ENCODE results near the gene TARBP2.

Gene TARBP2, protein sequence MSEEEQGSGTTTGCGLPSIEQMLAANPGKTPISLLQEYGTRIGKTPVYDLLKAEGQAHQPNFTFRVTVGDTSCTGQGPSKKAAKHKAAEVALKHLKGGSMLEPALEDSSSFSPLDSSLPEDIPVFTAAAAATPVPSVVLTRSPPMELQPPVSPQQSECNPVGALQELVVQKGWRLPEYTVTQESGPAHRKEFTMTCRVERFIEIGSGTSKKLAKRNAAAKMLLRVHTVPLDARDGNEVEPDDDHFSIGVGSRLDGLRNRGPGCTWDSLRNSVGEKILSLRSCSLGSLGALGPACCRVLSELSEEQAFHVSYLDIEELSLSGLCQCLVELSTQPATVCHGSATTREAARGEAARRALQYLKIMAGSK

DNA sequence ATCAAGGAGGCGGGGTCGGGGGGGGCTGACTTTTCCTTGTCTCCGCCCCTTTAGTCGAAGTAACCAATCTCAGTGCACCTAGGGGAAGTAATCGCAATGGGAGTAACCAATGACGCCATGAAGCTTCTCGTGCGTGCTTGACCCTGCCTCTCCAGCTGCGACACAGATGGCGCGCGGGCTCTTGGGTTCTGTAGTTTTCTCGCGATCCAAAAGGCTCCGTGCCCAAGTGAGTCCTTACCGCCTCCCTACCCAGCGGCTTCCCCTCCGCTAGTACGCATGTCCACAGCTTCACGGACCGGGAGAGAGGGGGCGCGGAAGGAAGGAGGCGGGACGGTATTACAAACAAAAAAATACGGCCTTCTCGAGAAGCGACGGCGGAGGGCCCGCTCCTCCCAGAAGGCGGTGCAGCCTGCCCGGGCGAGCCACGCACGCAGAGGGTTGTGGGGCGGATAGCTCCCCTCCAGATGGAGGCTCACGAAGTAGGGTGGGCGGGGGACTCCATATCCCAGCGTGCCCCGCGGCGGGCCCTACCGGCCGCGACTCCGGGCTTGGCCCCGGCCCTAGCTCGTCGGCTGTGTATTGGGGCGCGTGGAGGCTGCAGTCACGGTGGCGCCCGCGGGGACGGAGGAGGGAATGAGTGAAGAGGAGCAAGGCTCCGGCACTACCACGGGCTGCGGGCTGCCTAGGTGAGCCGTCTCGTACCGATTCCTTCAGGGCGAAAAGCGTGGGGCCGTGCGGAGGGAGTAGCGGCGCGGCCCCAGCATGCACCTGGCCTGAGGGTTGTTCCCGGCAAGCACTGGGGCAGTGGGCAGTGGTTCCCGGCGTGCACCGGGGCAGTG is at the start of gene TARBP2:
TSS of gene TARBP2 (plus strand) at position 508 of the 839 bp plus-strand sequence. CDS start at position 634, 126 bp downstream.
- DNase-seq (ENCODE audit: low read depth in 2 of 2) = peak; percentile 100

- DNase-seq (ENCODE audit: low read depth in 2 of 2) = peak; percentile 99
Observed at GRCh38 chr12:53451661-53452158, 49.4 kb upstream of the TARBP2 start, which contains the start of gene PCBP2. TSS of gene PCBP2 (plus strand) at chr12:53452102. CDS start at chr12:53454801, 2,699 bp downstream.

- peak; percentile 60 to 66 for DNase-seq (ENCODE audit: low read depth in 2 of 2)
Observed at GRCh38 chr12:53452159-53453077, 48.7 kb upstream of the TARBP2 start.

GRCh38 chr12:53453953-53454640 is 47.0 kb upstream of the TARBP2 start:
- no peak for DNase-seq (ENCODE audit: low read depth in 2 of 2)

DNA sequence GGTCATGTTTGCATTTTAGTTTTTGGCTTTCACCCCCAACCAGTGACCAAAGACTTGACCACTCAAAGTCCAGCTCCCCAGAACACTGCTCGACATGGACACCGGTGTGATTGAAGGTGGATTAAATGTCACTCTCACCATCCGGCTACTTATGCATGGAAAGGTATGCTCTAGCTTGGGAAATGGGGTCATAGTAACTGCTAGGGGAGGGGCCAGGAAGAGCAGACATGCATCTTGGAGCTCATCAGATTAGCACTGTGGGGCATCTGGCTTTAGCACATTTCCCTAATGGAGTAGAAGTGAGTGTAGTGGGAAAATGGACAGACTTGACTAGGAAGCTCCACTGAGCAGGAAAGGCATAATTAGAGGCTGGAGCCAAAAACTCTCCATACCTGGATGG is 46.4 kb upstream of the TARBP2 start:
- DNase-seq (ENCODE audit: low read depth in 2 of 2) = no peak

DNA sequence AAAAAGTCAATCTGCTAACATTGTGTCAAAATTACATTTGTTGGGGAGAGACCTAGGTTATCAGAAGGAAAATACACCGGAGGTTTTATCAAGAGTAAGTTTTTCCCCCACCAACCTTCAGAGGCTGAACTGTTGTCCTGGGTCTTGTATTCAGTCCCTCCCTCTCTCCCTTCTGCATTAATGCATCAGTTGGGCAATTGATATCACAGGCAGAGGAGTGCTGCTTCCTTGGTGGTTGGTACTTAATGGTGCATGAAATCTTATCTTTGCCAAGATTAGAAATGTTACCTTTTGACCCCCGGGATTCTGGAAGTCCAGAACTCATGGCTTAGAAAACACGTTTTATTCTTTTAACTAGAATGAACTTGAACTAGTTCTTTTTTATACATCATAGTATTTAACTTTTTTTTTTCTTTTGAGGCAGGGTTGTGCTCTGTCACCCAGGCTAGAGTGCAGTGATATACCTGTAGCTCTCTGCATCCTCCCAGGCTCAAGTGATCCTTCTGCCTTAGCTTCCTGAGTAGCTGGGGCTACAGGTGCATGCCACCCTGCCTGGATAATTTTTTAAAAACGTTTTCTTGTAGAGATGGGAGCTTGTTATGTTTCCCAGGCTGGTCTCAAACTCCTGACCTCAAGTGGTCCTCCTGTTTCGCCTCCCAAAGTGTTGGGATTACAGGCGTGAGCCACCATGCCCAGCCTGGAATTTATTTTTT is 44.3 kb upstream of the TARBP2 start:
- no peak for DNase-seq (ENCODE audit: low read depth in 2 of 2)

DNA sequence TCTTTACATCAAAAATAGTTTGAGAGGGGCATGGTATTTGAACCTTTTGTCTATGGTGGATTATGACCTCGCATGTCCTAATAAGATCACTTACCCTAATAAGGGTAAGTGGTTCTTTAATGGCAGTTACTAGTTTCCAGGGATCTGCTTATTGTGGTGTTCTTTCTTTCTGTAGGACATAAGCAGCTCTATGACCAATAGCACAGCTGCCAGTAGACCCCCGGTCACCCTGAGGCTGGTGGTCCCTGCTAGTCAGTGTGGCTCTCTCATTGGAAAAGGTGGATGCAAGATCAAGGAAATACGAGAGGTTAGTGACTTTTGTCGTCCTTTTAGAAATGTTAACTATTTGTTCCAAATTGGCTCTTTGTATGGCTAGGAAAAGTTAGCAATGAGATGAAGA is 42.0 kb upstream of the TARBP2 start:
- DNase-seq (ENCODE audit: low read depth in 2 of 2) = no peak

- no peak for DNase-seq (ENCODE audit: low read depth in 2 of 2)
Observed at GRCh38 chr12:53461059-53461458, 40.0 kb upstream of the TARBP2 start.

GRCh38 chr12:53461591-53461990 is 39.5 kb upstream of the TARBP2 start:
- no peak for DNase-seq (ENCODE audit: low read depth in 2 of 2)

DNA sequence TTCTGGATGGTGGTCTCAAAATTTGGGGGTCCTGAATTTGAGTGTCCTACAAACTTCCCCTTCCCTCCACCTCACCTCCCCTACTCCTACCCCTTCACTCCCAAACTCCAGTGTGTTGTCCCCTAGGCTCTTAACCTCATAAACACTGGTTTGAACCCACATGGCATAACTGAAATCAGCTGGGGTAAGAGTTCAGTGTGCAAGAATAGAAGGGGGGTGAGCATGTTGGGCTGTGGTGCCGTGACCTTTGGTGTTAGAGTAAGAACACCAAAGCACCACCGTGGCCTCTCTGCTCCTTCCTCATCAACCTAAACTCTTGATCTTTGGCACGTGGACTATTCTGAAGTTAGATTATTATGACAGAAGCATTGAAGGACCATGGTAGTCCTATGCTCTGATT is 38.1 kb upstream of the TARBP2 start:
- DNase-seq (ENCODE audit: low read depth in 2 of 2) = no peak

DNA sequence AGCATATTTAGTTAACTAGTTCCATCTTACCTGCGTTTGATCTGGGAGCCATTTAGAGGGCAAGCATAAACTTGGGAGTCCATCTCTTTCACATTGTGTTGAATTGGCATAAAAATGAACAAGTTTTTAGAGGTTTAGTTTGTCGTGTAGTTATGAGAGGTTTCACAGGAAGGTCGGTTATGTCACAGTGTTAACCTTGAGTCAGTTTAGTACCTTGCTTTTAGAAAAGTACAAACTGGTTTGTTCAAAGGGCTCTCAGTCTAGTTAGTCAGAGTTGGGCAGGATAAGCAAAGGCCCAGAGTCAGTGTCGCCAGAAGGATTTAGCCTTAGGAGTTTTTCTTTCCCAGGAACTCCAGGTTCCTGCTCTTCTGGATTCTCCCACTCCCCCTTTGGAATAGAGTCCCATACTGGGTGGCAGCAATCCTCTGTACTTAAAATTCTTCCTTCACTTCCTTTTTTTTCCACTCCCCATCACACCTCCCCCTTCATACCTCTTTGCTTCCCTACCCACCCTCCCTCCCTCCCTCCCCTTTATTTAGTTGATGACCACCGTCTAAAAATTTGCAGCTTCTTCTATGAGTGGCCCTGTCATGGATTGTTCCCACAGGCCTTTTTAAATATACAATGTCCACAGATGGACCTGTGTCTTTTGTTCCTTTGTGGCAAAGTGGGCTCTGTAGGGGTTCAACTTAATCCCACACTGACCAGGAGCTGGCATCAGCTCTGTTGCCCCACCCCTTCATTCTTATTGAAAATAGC is 37.1 kb upstream of the TARBP2 start:
- no peak for DNase-seq (ENCODE audit: low read depth in 2 of 2)

DNA sequence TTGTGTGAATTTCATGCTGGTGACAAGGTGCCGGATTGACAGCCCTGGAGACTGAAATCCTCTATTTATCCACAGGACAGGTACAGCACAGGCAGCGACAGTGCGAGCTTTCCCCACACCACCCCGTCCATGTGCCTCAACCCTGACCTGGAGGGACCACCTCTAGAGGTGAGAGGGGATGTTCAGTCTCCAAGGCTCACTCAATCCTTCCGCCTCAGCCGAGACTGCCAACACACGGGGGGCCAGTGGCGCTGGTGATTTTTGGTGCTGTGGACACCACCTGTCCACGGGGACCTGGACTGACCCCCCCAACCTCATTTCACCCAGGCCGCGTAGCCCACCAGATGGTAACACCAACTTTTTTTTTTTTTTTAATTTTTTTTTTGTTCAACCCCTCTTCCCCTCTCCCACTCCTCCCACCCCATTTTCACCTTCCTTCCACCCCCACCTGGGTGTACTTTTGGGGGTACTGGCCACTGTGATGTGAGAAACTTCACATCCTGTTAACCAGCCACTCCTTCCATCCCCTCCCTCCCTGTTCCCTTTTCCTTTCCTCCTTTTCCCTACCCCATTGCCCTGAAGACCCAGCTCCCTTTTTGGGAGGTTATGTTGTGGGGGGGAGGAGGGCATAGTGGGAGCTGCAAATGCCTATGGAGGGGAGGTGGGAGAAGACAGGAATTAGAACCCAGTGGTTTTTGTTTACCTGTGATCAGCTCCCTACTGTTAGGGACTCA is 36.2 kb upstream of the TARBP2 start:
- DNase-seq (ENCODE audit: low read depth in 2 of 2) = no peak

GRCh38 chr12:53465679-53466078 is 35.4 kb upstream of the TARBP2 start:
- no peak for DNase-seq (ENCODE audit: low read depth in 2 of 2)

- DNase-seq (ENCODE audit: low read depth in 2 of 2) = no peak
Observed at GRCh38 chr12:53466640-53467039, 34.4 kb upstream of the TARBP2 start.

DNA sequence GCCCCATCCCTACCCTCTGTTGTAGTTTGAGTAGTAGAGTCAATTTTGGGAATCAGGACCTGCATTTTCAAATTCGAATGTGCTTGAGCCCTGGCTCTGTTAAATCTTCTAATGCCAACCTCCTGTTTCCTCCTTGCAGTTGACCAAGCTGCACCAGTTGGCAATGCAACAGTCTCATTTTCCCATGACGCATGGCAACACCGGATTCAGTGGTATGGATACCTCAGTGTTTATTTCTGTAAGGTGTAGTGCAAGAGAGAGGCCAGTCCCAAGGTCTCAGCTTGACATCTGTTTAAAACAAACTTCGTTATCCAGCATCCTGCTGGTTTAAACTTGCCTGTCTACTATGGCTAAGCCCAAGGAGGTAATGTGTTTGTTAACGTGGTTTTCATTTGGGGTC is 34.0 kb upstream of the TARBP2 start:
- no peak for DNase-seq (ENCODE audit: low read depth in 2 of 2)

GRCh38 chr12:53467880-53468279 is 33.2 kb upstream of the TARBP2 start:
- DNase-seq (ENCODE audit: low read depth in 2 of 2) = no peak

DNA sequence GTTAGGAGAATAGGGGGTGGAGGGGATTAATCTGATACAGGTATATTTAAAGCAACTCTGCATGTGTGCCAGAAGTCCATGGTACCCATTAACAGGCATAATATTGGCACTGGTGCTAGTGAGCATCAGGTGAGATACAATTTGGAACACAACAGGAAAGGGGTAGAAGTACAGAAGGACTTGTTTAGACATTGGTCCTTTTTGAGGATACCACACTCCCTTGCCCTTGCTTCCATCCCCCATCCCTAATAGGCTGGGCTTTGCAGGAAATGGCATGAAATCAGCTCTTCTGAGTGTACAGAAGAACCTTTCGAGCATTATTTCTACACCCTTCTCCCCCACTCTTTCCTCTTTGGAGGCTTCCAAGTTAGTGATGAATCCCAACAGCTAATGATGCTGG is 32.8 kb upstream of the TARBP2 start:
- no peak for DNase-seq (ENCODE audit: low read depth in 2 of 2)

GRCh38 chr12:53472056-53472582 is 29.0 kb upstream of the TARBP2 start:
- DNase-seq (ENCODE audit: low read depth in 2 of 2) = no peak

DNA sequence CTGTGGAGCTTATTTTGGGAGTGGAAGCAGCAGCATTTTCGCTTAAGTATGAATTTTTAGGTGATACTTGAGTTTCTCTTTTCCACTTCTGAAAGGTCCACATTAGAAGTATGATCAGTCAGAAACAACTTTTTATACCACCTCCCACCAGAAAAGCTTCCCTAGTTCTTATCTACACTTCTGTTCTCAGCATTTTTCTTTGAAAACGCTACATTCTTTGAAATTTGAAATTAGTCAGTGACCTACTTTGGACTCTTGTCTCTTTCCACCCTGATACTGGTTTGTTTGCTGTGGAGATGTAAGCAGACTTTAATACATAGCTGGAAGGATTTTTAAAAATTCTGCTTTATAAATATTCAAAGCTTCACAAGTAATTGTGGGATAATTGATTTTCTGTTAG is 27.0 kb upstream of the TARBP2 start:
- no peak for DNase-seq (ENCODE audit: low read depth in 2 of 2)

Measured in fibroblast of skin of left quadriceps (primary cell).